NCI-H146 (cell line): ENCODE measurements around the gene RAD51D.
"Not testable (repeated sequence)": the region's sequence is repeated elsewhere in the genome, so short reads cannot be mapped to it uniquely, and the experiment has no call there.

Experiments
- DNase-seq: peaks from one replicate; lab custom pipeline; 2025; lab: John Stamatoyannopoulos, UW

Gene RAD51D

GRCh38 chr17:35090707-35091106, 29.0 kb downstream of the RAD51D start:
- not testable (repeated sequence) for DNase-seq

GRCh38 chr17:35089586-35090296, 29.9 kb downstream of the RAD51D start:
- peak; percentile 46 for DNase-seq

GRCh38 chr17:35088881-35089585, 30.6 kb downstream of the RAD51D start:
- peak; percentile 88 for DNase-seq

- peak; percentile 61 for DNase-seq
These were observed 31.2 kb downstream of the RAD51D start for GRCh38 chr17:35088356-35088880.

- DNase-seq = peak; percentile 25
These were observed 31.8 kb downstream of the RAD51D start for GRCh38 chr17:35087731-35088355.

GRCh38 chr17:35086931-35087573, 32.6 kb downstream of the RAD51D start:
- no peak for DNase-seq

GRCh38 chr17:35086164-35086563, 33.5 kb downstream of the RAD51D start:
- no peak for DNase-seq

- no peak for DNase-seq
These were observed 34.7 kb downstream of the RAD51D start for GRCh38 chr17:35084987-35085386.

GRCh38 chr17:35083071-35083470, 36.6 kb downstream of the RAD51D start:
- no peak for DNase-seq

GRCh38 chr17:35082073-35082657, 37.5 kb downstream of the RAD51D start:
- peak; percentile 16 for DNase-seq

- no peak for DNase-seq
These were observed 38.0 kb downstream of the RAD51D start for GRCh38 chr17:35081638-35082037.

GRCh38 chr17:35080536-35080935, 39.1 kb downstream of the RAD51D start:
- DNase-seq = no peak

- no peak for DNase-seq
These were observed 39.9 kb downstream of the RAD51D start for GRCh38 chr17:35079547-35080423.

- DNase-seq = no peak
These were observed 42.8 kb downstream of the RAD51D start for GRCh38 chr17:35076874-35077273.

GRCh38 chr17:35074711-35075707, 44.7 kb downstream of the RAD51D start:
- DNase-seq = no peak

- DNase-seq = no peak
These were observed 45.6 kb downstream of the RAD51D start for GRCh38 chr17:35073991-35074627.

GRCh38 chr17:35073183-35073790, 46.4 kb downstream of the RAD51D start:
- no peak for DNase-seq

- DNase-seq = no peak
These were observed 50.3 kb downstream of the RAD51D start for GRCh38 chr17:35069311-35069710.

- DNase-seq = no peak
These were observed 51.4 kb downstream of the RAD51D start for GRCh38 chr17:35068249-35068648.
